BJ (cell line): ENCODE data around the gene IGF2R. TPM values are rescaled to one million over a fixed set of nuclear protein-coding genes. Genes with fewer than 3 reads are reported as not detected.

Experiments
- CTCF ChIA-PET: fragments of 350-600 bp; formaldehyde crosslinking; extraction: SDS; loops from one replicate; lab custom pipeline; 2021; ENCODE audit warnings: antibody characterized with exemption, inconsistent platforms; lab: Yijun Ruan, JAX
- POLR2A ChIA-PET: fragments of 300-600 bp; sonication (Branson Sonifier 250); formaldehyde crosslinking; extraction: SDS; loops from one replicate; lab custom pipeline; 2021; ENCODE audit warnings: antibody characterized with exemption; lab: Charles Lee
- DNase-seq: peaks from one replicate; pipeline ENCODE4 v3.0.0-alpha.2; 2011; ENCODE audit warnings: low read depth
- H3K27me3 ChIP-seq: 2 replicates; pipeline ENCODE4 v1.6.0; 2011; ENCODE audit warnings: low read length; ENCODE audit not compliant: control insufficient read depth, insufficient read depth
- H3K36me3 ChIP-seq: 2 replicates; pipeline ENCODE4 v1.5.1; 2011; ENCODE audit warnings: low read length; ENCODE audit not compliant: control insufficient read depth, insufficient read depth
- H3K4me3 ChIP-seq: 2 replicates; pipeline ENCODE4 v1.5.1; 2011; ENCODE audit warnings: low read depth, mild to moderate bottlenecking, control low read depth, low read length
- CTCF ChIP-seq: IDR thresholded peaks from 2 replicates; pipeline ENCODE4 v1.5.1; 2011; ENCODE audit warnings: low read depth, mild to moderate bottlenecking, control low read depth, inconsistent platforms, low read length, moderate library complexity; ENCODE audit not compliant: insufficient read depth
- polyA plus RNA-seq: library from polyadenylated mRNA; depleted of rRNA; stranded (reverse); fragments of >200 nt; gene quantifications from 2 replicates; pipeline ENCODE4 v1.2.3, GENCODE V29; 2011

IGF2R gene
- polyA plus RNA-seq, 1 experiment, result 39.4 TPM

- Histone ChIP-seq H3K4me3 (no peak overlapping the region), H3K36me3 (peaks cover 1% of the 10 kb centered on the region; the same call in 1 of the 2 replicates), H3K27me3 (no peaks in the 10 kb centered on the region)
- no peak for DNase-seq
- ChIA-PET POLR2A (no interaction called here), CTCF (no interaction called here)
- TF ChIP-seq CTCF, result no peak
These were observed 27.3 kb downstream of the IGF2R start for GRCh38 chr6:159996087-159996622.

GRCh38 chr6:159996626-159997497, 28.0 kb downstream of the IGF2R start:
- Histone ChIP-seq H3K27me3 (no peaks in the 10 kb centered on the region), H3K4me3 (no peak overlapping the region), H3K36me3 (peaks cover 1% of the 10 kb centered on the region; the same call in 1 of the 2 replicates)
- TF ChIP-seq CTCF, result no peak
- no peak for DNase-seq
- ChIA-PET CTCF (interaction anchor here (1.4 kb wide), 1 partner anchor 10 kb away, joined by 6 read pairs; no protein-coding TSS in a partner anchor), POLR2A (no interaction called here)

GRCh38 chr6:159997498-159998101, 28.7 kb downstream of the IGF2R start:
- no peak for DNase-seq
- Histone ChIP-seq H3K27me3 (no peaks in the 10 kb centered on the region), H3K4me3 (no peak overlapping the region), H3K36me3 (peaks cover 1% of the 10 kb centered on the region; the same call in 1 of the 2 replicates)
- TF ChIP-seq CTCF, result no peak
- ChIA-PET POLR2A (no interaction called here), CTCF (interaction anchor here (1.4 kb wide), 1 partner anchor 11 kb away, joined by 6 read pairs; no protein-coding TSS in a partner anchor)

GRCh38 chr6:159998538-159998937, 29.7 kb downstream of the IGF2R start:
- Histone ChIP-seq H3K4me3 (no peak overlapping the region), H3K27me3 (no peaks in the 10 kb centered on the region), H3K36me3 (peaks cover 1% of the 10 kb centered on the region; the same call in 1 of the 2 replicates)
- DNase-seq, result no peak
- ChIA-PET CTCF (interaction anchor here (1.4 kb wide), 1 partner anchor 12 kb away, joined by 6 read pairs; no protein-coding TSS in a partner anchor), POLR2A (no interaction called here)
- no peak for TF ChIP-seq CTCF

GRCh38 chr6:159999240-159999671, 30.4 kb downstream of the IGF2R start:
- POLR2A ChIA-PET, result no interaction called here
- no peaks in the 10 kb centered on the region for H3K27me3 ChIP-seq
- TF ChIP-seq CTCF, result no peak
- H3K36me3 ChIP-seq, result peaks cover 1% of the 10 kb centered on the region; the same call in 1 of the 2 replicates
- DNase-seq, result no peak
- H3K4me3 ChIP-seq, result no peak overlapping the region
- CTCF ChIA-PET, result no interaction called here
